K562 (cell line): ENCODE data around the gene MACF1. TPM values are rescaled to one million over a fixed set of nuclear protein-coding genes. Genes with fewer than 3 reads are reported as not detected.

ENCODE experiments used
- CBFA2T2 ChIP-seq: fragments of 450-650 bp; conservative IDR thresholded peaks from 2 replicates; pipeline ENCODE4 v1.6.1; 2017; ENCODE audit warnings: mild to moderate bottlenecking
- CHAMP1 ChIP-seq: fragments of 450-650 bp; IDR thresholded peaks from 2 replicates; pipeline ENCODE4 v1.6.1; 2016; ENCODE audit warnings: mild to moderate bottlenecking
- CXXC5 ChIP-seq: fragments of 250-450 bp; sonication (Bioruptor Pico); IDR thresholded peaks from 2 replicates; pipeline ENCODE4 v1.8.0; 2022; ENCODE audit warnings: inconsistent platforms, mild to moderate bottlenecking, moderate library complexity
- DMBX1 ChIP-seq: fragments of 250-450 bp; sonication (Bioruptor Pico); IDR thresholded peaks from 2 replicates; pipeline ENCODE4 v1.8.0; 2022; ENCODE audit warnings: inconsistent platforms, mild to moderate bottlenecking, moderate library complexity, borderline replicate concordance
- ETV1 ChIP-seq: fragments of 450-650 bp; conservative IDR thresholded peaks from 2 replicates; pipeline ENCODE4 v1.6.1; 2016; ENCODE audit warnings: missing genetic modification characterization, control low read depth, low read depth, missing compliant biosample characterization
- KDM2B ChIP-seq: fragments of 250-450 bp; sonication (Bioruptor Pico); IDR thresholded peaks from 2 replicates; pipeline ENCODE4 v1.8.0; 2021; ENCODE audit warnings: mild to moderate bottlenecking, moderate library complexity
- MAZ ChIP-seq, 2 experiments: fragments of 450-650 bp in 1 of 2; sonication (generic) in 1 of 2; formaldehyde crosslinking; IDR thresholded peaks in 1 of 2; conservative IDR thresholded peaks in 1 of 2; 2 replicates each; pipeline versions ENCODE4 v1.4.0 to v1.5.0; 2020; ENCODE audit warnings: mild to moderate bottlenecking in 1 of 2, missing genetic modification reagents in 1 of 2
- MLX ChIP-seq, 2 experiments: fragments of 450-650 bp in 1 of 2; sonication (generic) in 1 of 2; formaldehyde crosslinking; conservative IDR thresholded peaks; 2 replicates each; pipeline versions ENCODE4 v1.4.0 to v1.8.1; 2020 to 2022; ENCODE audit warnings: mild to moderate bottlenecking in 1 of 2, missing genetic modification reagents in 1 of 2
- MXD1 ChIP-seq: fragments of 250-450 bp; sonication (Bioruptor Pico); IDR thresholded peaks from 2 replicates; pipeline ENCODE4 v1.8.0; 2021; ENCODE audit warnings: borderline replicate concordance, mild to moderate bottlenecking, moderate library complexity; ENCODE audit not compliant: poor library complexity, severe bottlenecking
- NCOA6 ChIP-seq: fragments of 450-650 bp; IDR thresholded peaks from 2 replicates; pipeline ENCODE4 v1.6.1; 2017; ENCODE audit warnings: mild to moderate bottlenecking
- NFYB ChIP-seq: IDR thresholded peaks from 2 replicates; pipeline ENCODE4 v1.6.1; 2011; ENCODE audit warnings: mild to moderate bottlenecking, moderate library complexity; ENCODE audit not compliant: insufficient read length; ENCODE audit errors: extremely low read depth
- PHTF2 ChIP-seq: fragments of 250-450 bp; sonication (Bioruptor Pico); IDR thresholded peaks from 2 replicates; pipeline ENCODE4 v1.5.0; 2021; ENCODE audit warnings: mild to moderate bottlenecking
- POLR2B ChIP-seq: fragments of 450-650 bp; IDR thresholded peaks from 2 replicates; pipeline ENCODE4 v1.6.1; 2018; ENCODE audit warnings: low read depth; ENCODE audit not compliant: partially characterized antibody
- SMARCA4 ChIP-seq: fragments of 450-650 bp; IDR thresholded peaks from 2 replicates; pipeline ENCODE4 v1.6.1; 2016
- SRF ChIP-seq, 2 experiments: fragments of 250-450, 450-650 bp in 1 of 2; sonication (Bioruptor Pico) in 1 of 2; sonication (generic) in 1 of 2; formaldehyde crosslinking; IDR thresholded peaks; 2 replicates each; pipeline versions ENCODE4 v1.5.0 to v1.5.1; 2020 to 2022; ENCODE audit warnings: mild to moderate bottlenecking in 1 of 2, missing genetic modification reagents in 1 of 2
- TEAD1 ChIP-seq, 2 experiments: fragments of 450-650 bp in 1 of 2; sonication (generic) in 1 of 2; formaldehyde crosslinking; IDR thresholded peaks; 2 replicates each; pipeline versions ENCODE4 v1.4.0 to v1.8.0; 2020 to 2022; ENCODE audit warnings: mild to moderate bottlenecking in 2 of 2, missing genetic modification reagents in 1 of 2
- ZBTB5 ChIP-seq: fragments of 450-650 bp; IDR thresholded peaks from 2 replicates; pipeline ENCODE4 v1.6.1; 2017; ENCODE audit warnings: antibody characterized with exemption
- ZBTB7A ChIP-seq: IDR thresholded peaks from 2 replicates; pipeline ENCODE4 v1.6.1; 2011; ENCODE audit warnings: low read depth, mild to moderate bottlenecking, low read length, moderate library complexity, borderline replicate concordance; ENCODE audit not compliant: control insufficient read depth
- ZFX ChIP-seq: sonication (generic); formaldehyde crosslinking; IDR thresholded peaks from 2 replicates; pipeline ENCODE4 v1.8.0; 2022; ENCODE audit warnings: mild to moderate bottlenecking, missing genetic modification reagents, moderate library complexity
- ZNF239 ChIP-seq: fragments of 250-450 bp; sonication (Bioruptor Pico); IDR thresholded peaks from 2 replicates; pipeline ENCODE4 v1.4.0; 2020; ENCODE audit warnings: mild to moderate bottlenecking
- ZNF282 ChIP-seq: sonication (generic); formaldehyde crosslinking; IDR thresholded peaks from 2 replicates; pipeline ENCODE4 v1.8.1; 2023; ENCODE audit warnings: missing genetic modification reagents
- ZNF431 ChIP-seq: sonication (generic); formaldehyde crosslinking; IDR thresholded peaks from 2 replicates; pipeline ENCODE4 v1.8.0; 2022; ENCODE audit warnings: mild to moderate bottlenecking, missing genetic modification reagents
- polyA plus RNA-seq, 8 experiments: library from polyadenylated mRNA; depleted of rRNA in 4 of 8; stranded (reverse) in 5 of 8; unstranded in 3 of 8; fragments of >200 nt; fragmentation: Nextera tagmentation in 2 of 8; fragmentation: Illumina TruSeq in 1 of 8; extraction: Ambion mirVana in 2 of 8; extraction: Trizol in 1 of 8; gene quantifications; 2 replicates each; pipeline versions ENCODE4 v1.2.1 to v1.2.3, GENCODE V29; 2011 to 2014; ENCODE audit warnings: inconsistent platforms in 1 of 8, missing spikeins in 1 of 8
- total RNA-seq, 7 experiments: library from RNA; depleted of rRNA in 6 of 7; stranded (reverse); fragments of >200 nt in 6 of 7; fragmentation: Illumina TruSeq in 2 of 7; extraction: Trizol in 2 of 7; gene quantifications; 2 replicates each; pipeline versions ENCODE4 v1.2.1 to v1.2.3, GENCODE V29; 2011 to 2021; ENCODE audit warnings: low replicate concordance in 1 of 7

Gene MACF1
- total and polyA plus RNA-seq, 9 of the 15 experiments (the other 6 are each of a cell fraction or from before 2014, with no cell fraction given): 13.2 to 232 (median 112) TPM

- TF ChIP-seq ZFX (CRISPR knock-in tag) (0 out of 2 replicates have a peak, but pooled peaks have one; percentile 27), MXD1 (CRISPR knock-in tag) (no peak), PHTF2 (CRISPR knock-in tag) (no peak), POLR2B (no peak), ETV1 (tag) (no peak), KDM2B (CRISPR knock-in tag) (peak; percentile 85; the same call in 1 of the 2 replicates), MLX (CRISPR knock-in tag; conservative IDR thresholded peaks at IDR 0.05) (no peak), ZNF431 (CRISPR knock-in tag) (peak; percentile 14; the same call in 1 of the 2 replicates), DMBX1 (CRISPR knock-in tag) (0 out of 2 replicates have a peak, but pooled peaks have one; percentile 13), CBFA2T2 (no peak), ZBTB7A (peak; percentile 51), ZNF282 (peak; percentile 12; the same call in 1 of the 2 replicates), ZNF239 (CRISPR knock-in tag) (no peak), CHAMP1 (no peak), NFYB (peak; percentile 66), MAZ (CRISPR knock-in tag; conservative IDR thresholded peaks at IDR 0.05 in 1 of 2, IDR thresholded peaks at IDR 0.05 in 1 of 2) (peak in 1 of 2 experiments; percentile 29; a peak in 2 of 4 replicates), SMARCA4 (no peak), SRF (CRISPR knock-in tag; IDR thresholded peaks at IDR 0.05) (no peak), TEAD1 (CRISPR knock-in tag; IDR thresholded peaks at IDR 0.05) (0 out of 4 replicates have a peak, but pooled peaks of 1 of the 2 experiments have one; percentile 48), ZBTB5 (no peak), NCOA6 (peak; percentile 90), CXXC5 (CRISPR knock-in tag) (peak; percentile 80)
Observed at GRCh38 chr1:39491146-39491921, 286.8 kb downstream of the MACF1 start, which contains the start of gene BMP8A (continued).
